Left ventricle myocardium inferior (tissue), 1 donor: Measurements from ENCODE around the gene ZSCAN10. TPM values are rescaled to one million over a fixed set of nuclear protein-coding genes. Genes with fewer than 3 reads are reported as not detected.
"Not testable (repeated sequence)": the region's sequence is repeated elsewhere in the genome, so short reads cannot be mapped to it uniquely, and the experiment has no call there.

Source experiments
- DNase-seq: peaks from one replicate; pipeline ENCODE4 v3.0.0-alpha.2; 2020
- H3K27ac ChIP-seq: fragments of 200-600 bp; replicated peaks from 2 replicates; pipeline ENCODE4 v1.8.0; 2021
- H3K27me3 ChIP-seq: fragments of 200-600 bp; 2 replicates; pipeline ENCODE4 v1.8.0; 2021; ENCODE audit warnings: low read depth
- H3K36me3 ChIP-seq: fragments of 200-600 bp; 2 replicates; pipeline ENCODE4 v1.8.0; 2021
- H3K4me1 ChIP-seq: fragments of 200-600 bp; 2 replicates; pipeline ENCODE4 v1.8.0; 2021
- H3K4me3 ChIP-seq: fragments of 200-600 bp; 2 replicates; pipeline ENCODE4 v1.8.0; 2021; ENCODE audit warnings: mild to moderate bottlenecking, moderate library complexity
- H3K9me3 ChIP-seq: fragments of 200-600 bp; replicated peaks from 2 replicates; pipeline ENCODE4 v1.8.0; 2021
- intact Hi-C: fragments of 100-400 bp; cut with micrococcal nuclease; formaldehyde crosslinking; loops from one replicate; pipeline ENCODE4 v1.11.0; 2022
- total RNA-seq: library from RNA; stranded (reverse); fragmentation: NEBNext Ultra II Directional; extraction: Animal tissue kit (Norgen Biotek cat#: 25700); gene quantifications from one replicate; pipeline ENCODE4 v1.2.1, GENCODE V29; 2021
- TF ChIP-seq, protein P1 (sequence below): fragments of 200-600 bp; IDR thresholded peaks from 2 replicates; pipeline ENCODE4 v1.8.0; 2021; ENCODE audit warnings: antibody characterized with exemption, mild to moderate bottlenecking, borderline replicate concordance
- donor health status: DM: no; HTN: yes; CAD: no; lungs with severe emphysema.

The ZSCAN10 gene
- total RNA-seq, 1 donor from 2014 or later = not detected

DNA sequence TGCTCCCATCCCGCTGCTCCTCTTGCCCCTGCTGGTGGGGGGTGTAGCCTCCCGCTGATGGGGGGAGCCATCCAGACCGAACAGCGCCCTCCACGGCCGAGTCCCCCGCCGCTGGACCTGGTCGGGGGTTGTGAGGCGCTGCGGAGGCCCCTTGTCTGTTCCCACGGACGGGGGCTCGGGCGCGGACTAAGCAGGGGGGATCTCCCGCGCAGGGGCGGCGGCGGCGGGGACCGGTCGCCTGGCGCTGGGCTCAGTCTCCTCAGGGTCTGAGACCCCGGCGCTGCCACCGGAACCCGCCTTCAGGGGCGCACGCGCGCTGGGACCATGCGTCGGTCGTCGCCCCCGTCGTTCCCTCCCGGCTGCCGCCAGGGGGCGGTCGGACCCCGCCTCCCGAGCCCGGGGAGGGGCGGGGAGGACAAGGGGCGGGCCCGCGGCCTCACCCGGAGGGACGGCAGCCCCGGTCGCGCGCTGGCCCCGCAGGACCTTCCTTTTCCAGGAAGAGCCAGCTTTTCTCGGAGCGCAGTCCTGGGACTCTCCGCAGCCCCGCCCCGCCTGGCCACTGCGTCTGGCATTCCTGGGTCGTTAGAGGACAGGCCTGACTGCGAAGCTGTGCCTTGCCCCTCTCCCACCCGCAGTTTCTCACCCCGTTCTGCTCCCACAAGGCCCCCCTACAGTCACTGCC is 39.9 kb downstream of the ZSCAN10 start:
- Histone ChIP-seq H3K4me3 (peak overlapping the region; percentile 98), H3K36me3 (no peaks in the 10 kb centered on the region), H3K9me3 (no peaks in the 10 kb centered on the region), H3K27ac (peak overlapping the region; percentile 90), H3K27me3 (no peaks in the 10 kb centered on the region), H3K4me1 (peaks cover 33% of the 10 kb centered on the region)
- intact Hi-C loops = loop anchor here (10.0 kb wide), 1 partner anchor 66 kb away; no protein-coding TSS in a partner anchor
- TF ChIP-seq, protein P1, sequence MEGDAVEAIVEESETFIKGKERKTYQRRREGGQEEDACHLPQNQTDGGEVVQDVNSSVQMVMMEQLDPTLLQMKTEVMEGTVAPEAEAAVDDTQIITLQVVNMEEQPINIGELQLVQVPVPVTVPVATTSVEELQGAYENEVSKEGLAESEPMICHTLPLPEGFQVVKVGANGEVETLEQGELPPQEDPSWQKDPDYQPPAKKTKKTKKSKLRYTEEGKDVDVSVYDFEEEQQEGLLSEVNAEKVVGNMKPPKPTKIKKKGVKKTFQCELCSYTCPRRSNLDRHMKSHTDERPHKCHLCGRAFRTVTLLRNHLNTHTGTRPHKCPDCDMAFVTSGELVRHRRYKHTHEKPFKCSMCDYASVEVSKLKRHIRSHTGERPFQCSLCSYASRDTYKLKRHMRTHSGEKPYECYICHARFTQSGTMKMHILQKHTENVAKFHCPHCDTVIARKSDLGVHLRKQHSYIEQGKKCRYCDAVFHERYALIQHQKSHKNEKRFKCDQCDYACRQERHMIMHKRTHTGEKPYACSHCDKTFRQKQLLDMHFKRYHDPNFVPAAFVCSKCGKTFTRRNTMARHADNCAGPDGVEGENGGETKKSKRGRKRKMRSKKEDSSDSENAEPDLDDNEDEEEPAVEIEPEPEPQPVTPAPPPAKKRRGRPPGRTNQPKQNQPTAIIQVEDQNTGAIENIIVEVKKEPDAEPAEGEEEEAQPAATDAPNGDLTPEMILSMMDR = peak; percentile 93
- peak; percentile 90 for DNase-seq

DNA sequence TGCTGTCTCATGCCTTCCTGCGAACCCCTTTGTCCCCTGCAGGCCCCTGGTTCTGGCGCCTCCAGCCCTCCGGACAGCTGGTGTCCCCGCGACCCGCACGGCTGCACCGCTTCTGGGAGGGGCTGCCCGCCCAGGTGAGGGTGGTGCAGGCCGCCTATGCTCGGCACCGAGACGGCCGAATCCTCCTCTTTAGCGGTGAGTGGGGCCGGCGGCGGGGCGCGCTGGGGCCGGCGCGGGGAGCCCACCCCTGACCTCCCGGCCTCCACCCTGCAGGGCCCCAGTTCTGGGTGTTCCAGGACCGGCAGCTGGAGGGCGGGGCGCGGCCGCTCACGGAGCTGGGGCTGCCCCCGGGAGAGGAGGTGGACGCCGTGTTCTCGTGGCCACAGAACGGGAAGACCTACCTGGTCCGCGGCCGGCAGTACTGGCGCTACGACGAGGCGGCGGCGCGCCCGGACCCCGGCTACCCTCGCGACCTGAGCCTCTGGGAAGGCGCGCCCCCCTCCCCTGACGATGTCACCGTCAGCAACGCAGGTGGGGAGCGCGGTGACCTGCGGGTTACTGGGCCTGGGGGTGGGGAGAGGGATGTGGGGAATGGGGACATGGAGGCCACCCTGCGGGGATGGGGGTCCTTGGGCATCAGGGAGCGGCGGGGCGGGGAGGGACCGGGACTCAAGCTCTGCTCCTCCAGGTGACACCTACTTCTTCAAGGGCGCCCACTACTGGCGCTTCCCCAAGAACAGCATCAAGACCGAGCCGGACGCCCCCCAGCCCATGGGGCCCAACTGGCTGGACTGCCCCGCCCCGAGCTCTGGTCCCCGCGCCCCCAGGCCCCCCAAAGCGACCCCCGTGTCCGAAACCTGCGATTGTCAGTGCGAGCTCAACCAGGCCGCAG is 40.7 kb downstream of the ZSCAN10 start:
- intact Hi-C loops = loop anchor here (10.0 kb wide), 1 partner anchor 66 kb away; no protein-coding TSS in a partner anchor
- Histone ChIP-seq H3K9me3 (no peaks in the 10 kb centered on the region), H3K27me3 (no peaks in the 10 kb centered on the region), H3K36me3 (no peaks in the 10 kb centered on the region), H3K4me1 (peaks cover 32% of the 10 kb centered on the region), H3K27ac (peak overlapping the region; percentile 90), H3K4me3 (peak overlapping the region; percentile 98)
- TF ChIP-seq, protein P1 = no peak
- peak; percentile 44 for DNase-seq

DNA sequence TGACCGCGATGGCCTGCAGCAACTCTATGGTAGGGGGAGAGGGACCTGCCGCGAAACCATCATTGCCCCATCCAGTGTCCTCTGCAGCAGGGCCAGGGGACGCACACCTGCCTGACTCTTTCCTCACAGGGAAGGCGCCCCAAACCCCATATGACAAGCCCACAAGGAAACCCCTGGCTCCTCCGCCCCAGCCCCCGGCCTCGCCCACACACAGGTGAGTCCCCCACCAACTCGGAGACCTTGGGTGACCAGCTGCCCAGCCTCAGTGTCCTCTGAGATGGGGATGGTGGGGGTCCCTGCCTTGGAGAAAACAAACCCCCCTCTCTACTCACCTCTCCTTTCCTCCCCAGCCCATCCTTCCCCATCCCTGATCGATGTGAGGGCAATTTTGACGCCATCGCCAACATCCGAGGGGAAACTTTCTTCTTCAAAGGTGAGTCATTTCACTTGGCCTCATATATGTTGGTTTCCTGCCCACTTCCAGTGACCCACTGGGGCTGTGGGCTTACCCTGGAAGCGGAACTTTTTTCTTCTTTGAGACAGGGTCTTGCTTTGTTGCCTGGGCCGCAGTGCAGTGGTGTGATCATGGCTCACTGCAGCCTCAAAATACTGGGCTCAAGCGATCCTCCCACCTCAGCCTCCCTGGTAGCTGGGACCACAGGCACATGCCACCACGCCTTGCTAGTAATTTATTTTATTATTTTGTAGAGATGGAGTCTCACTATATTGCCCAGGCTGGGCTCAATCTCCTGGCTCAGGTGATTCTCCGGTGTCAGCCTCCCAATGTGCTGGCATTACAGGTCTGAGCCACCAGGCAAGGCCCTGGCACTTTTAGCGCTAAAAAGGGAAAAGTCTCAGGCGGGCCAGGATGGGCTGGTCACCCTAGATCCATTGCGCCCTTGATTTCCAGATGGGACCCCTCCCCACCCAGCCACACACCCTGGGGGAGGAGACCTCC is 41.6 kb downstream of the ZSCAN10 start:
- Histone ChIP-seq H3K36me3 (no peaks in the 10 kb centered on the region), H3K9me3 (no peaks in the 10 kb centered on the region), H3K27me3 (no peaks in the 10 kb centered on the region), H3K27ac (no peak overlapping the region), H3K4me3 (peak overlapping the region; percentile 98), H3K4me1 (peaks cover 32% of the 10 kb centered on the region)
- intact Hi-C loops = loop anchor here (10.0 kb wide), 1 partner anchor 67 kb away; no protein-coding TSS in a partner anchor
- TF ChIP-seq, protein P1 = no peak
- DNase-seq = no peak

DNA sequence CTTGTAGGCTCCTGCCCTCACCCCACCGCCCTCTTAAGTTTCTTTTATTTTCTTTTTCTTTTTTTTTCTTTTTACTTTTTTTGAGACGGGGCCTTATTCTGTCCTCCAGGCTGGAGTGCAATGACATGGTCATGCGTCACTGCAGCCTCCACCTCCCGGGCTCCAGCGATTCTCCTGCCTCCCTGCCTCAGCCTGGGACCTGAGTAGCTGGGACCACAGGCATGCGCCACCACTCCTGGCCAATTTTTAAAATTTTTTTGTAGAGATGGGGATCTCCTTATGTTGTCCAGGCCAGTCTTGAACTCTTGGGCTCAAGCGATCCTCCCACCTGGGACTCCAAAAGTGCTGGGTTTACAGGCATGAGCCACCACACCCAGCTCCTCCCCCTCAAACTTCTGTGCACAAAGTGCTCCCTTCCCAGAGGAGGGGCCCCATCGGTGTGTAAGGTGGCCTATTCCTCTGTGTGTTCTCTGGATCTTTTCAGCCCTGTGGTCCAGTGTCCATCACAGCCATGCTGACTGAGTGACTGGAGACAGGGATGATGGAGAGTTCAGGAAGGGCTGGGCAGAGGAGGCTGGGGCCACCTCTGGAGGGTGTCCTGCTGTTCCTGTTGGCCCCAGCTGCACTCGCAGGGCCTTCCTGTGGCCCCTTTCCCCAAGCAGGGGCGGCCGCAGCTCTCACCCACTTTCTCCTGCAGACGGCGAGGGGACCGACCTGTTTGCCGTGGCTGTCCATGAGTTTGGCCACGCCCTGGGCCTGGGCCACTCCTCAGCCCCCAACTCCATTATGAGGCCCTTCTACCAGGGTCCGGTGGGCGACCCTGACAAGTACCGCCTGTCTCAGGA is 42.5 kb downstream of the ZSCAN10 start:
- intact Hi-C loops = loop anchor here (10.0 kb wide), 1 partner anchor 68 kb away; no protein-coding TSS in a partner anchor
- no peak for DNase-seq
- Histone ChIP-seq H3K27me3 (no peaks in the 10 kb centered on the region), H3K4me1 (peaks cover 32% of the 10 kb centered on the region), H3K4me3 (no peak overlapping the region), H3K27ac (no peak overlapping the region), H3K9me3 (no peaks in the 10 kb centered on the region), H3K36me3 (no peaks in the 10 kb centered on the region)
- TF ChIP-seq, protein P1 = no peak

DNA sequence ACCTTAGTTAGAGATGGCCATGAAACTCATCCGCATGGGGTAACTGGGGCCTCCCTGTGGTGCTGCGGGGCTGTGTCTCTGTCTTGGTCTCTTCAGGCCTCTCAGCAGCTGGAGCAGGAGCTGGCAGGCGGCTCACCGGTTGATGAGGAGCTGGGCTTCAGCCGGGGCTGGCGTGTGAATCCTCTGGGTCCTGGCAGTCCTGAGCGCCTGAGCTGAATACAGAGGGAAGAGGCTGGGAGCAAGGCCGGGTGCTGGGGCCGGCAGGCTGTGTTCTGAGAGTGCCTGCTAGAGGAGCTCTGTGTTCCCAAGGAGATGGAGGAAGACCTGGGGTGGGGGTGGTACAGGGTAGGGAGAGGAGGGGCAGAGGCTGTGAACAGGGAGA is 43.4 kb downstream of the ZSCAN10 start:
- H3K4me1 ChIP-seq = peaks cover 30% of the 10 kb centered on the region
- H3K27ac ChIP-seq, H3K4me3 ChIP-seq, H3K36me3 ChIP-seq, H3K9me3 ChIP-seq, DNase-seq, H3K27me3 ChIP-seq: not testable (repeated sequence)
- intact Hi-C loops = loop anchor here (10.0 kb wide), 1 partner anchor 69 kb away; no protein-coding TSS in a partner anchor
